GM21786 (cell line): ENCODE measurements around the gene NANOS1.

Experiments used
- ATAC-seq: cut with Tn5 transposase; IDR thresholded peaks from one replicate; pipeline ENCODE4 v1.9.1; 2021; ENCODE audit not compliant: unreplicated experiment

Gene NANOS1

DNA sequence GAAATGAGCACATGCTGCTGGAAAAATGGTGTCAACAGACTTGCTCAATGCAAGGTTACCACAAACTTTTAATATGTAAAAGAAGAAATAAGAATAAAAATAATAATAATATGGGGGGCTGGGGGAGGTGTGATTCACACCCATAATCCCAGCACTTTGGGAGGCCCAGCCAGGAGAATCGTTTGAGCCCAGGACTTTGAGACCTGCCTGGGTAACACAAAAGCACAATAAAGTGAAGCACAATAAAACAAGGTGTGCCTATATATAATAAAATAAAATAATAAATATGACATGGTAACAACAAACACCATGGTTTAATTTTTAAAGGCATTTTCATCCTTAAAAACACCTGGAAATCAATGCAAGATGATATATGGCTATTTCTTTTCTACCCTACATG lies 26.0 kb downstream of the NANOS1 start:
- ATAC-seq: no peak

DNA sequence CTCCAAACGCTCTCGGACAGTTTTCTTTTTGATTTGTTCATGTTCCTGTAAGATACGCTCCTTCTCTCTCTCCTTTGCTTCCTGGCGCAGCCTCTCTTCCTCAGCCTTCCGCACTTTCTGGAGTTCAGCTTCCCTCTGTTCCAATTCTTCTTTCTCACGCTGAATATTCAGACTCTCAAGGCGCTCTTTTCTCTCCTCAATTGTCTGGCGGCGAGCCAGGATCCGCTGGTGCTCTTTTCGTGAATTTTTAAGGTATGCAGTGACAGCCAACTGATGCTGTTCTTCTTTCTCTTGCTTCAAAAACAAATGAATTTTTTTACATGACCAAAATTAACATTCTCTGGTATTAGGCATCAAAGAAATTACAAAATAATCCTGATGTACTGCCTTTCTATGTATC lies 28.5 kb downstream of the NANOS1 start:
- no peak for ATAC-seq

- ATAC-seq: no peak
Observed at GRCh38 chr10:119059557-119059956, 30.0 kb downstream of the NANOS1 start.

DNA sequence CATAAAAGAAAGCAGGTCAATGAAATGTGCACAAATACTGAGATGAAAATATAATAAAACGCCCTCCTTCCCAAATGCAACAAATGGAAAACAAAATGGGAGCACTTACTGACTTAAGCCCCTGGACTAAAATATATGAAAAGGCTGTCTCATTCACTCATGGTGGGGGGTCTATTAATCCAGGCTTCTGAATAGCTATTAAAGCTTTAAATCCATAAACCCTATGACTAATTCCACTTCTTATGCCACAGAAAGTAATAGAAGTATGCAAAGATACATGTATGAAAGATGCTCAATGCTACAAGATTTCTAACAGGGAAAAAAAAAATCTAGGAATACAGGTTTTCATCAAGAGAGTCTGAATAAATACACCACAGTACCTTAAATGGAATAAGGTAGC lies 30.6 kb downstream of the NANOS1 start:
- ATAC-seq: no peak

DNA sequence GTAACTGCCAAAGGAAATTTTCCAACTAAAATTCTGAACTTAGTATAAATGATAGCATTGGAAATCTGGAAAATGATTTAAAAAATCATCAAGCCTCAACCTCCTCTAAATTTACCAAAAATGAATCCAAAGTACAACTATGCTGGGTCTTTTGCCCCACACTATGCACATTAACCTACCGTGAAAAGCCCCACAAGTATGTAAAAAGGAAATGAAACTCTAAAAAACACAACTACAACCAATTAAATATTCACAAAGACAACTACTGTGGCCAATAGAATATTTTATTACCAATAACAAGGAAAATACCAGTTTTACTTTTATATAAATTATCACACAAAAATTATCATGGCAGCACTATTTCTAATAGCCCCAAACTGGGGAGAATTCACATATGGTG lies 31.8 kb downstream of the NANOS1 start:
- peak; percentile 74 for ATAC-seq

DNA sequence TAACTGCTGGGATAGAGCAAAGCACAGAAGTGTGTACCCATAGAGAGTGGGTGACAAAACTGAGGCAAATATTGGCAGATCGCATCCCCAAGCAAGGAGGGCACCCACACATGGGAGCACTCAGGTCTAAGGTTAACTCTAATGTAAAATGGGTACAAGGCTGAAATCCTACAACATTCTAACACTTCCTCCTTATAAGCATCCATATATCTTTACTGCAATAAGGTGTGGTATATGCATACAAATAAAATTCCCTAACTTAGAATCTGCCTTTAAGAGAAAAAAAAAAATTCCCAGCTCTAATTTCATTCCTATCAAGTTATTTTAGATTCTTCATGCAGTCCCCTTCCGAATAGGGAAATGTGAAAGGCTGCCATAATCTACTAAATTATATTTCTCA lies 32.4 kb downstream of the NANOS1 start:
- peak; percentile 4 for ATAC-seq

DNA sequence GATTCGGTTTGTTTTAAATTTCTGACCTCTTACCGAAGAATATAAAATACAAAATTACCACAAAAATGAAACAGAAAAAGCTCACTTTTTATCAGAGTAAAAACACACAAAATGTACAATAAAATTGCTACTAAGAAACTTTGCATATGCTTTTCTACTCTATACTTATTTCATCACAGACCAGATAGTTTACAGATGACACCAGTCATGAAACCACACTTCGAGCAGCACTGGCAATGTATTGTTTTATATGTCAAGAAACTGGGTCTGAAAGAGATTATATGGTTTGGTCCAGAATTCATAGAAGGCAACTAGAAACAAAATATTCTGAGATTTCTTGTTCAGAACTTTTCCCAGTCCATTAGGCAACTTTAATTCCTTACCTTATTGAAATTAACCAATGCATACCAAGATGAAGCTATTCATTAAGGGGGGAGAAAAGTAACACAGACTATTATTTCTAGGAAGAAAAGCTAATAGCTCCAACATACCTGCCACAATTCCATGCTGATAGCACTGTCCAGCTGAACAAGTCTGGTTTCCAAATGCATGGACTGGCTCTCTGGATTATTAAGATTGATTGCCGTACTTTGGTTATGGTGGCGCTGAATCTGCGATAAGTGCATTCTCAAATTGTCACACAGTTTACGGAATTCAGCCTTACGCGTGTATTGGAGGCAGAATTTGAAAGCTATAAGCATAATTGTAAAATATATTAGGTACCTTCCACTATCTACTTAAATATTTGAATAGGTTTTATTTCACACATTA lies 41.1 kb downstream of the NANOS1 start:
- ATAC-seq: no peak

DNA sequence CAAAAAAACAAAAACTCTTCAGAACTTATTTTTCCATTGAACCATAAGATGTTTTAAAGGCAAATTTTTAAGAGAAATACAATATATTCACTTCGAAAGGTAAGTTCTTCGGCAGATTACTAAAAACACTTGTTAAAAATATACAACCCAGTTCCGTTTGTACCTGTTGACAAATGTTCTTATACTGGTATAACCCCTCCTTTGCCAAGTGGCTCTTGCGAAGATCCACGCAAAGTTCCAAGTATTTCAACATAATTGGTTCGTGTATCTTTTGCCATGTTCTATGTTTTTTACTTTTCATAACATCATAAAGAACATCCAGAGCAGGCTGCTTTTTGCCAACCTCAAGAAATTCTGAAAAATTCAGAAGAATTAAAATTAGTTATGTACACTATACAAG lies 44.1 kb downstream of the NANOS1 start:
- ATAC-seq: no peak

DNA sequence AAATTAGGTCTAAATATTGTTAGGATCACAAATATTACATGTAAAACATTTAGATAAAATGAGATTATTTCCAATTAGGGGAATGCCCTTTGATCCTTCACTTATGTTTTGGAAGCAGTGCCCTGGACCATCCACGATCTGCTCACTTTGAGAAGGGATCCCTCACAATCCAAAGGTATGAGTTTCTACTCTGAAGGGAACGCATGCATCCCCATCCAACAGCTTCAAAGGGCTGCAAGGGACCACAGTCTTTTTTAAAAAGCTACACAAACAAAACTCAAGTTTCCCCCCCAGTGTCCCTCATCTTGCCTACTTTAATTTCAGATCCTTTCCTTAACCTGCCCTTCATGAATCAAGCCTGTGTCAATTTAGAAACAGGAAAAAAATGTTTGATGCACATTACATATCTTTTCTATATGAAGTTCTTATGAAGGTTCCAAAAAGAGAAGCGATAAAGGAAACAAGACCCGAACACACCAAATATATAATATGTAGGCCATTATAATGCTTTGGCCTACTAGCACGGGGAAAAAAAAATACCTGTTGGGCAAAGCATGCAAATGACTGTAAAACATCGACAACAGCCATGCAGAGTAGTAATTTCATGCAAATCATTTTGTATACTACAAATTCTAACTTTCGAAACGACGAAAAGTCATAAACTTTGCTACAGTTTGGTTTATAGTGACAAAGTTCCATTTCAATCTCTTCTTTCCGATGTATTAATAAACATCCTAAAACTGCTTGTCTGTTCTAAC lies 49.1 kb downstream of the NANOS1 start:
- no peak for ATAC-seq

DNA sequence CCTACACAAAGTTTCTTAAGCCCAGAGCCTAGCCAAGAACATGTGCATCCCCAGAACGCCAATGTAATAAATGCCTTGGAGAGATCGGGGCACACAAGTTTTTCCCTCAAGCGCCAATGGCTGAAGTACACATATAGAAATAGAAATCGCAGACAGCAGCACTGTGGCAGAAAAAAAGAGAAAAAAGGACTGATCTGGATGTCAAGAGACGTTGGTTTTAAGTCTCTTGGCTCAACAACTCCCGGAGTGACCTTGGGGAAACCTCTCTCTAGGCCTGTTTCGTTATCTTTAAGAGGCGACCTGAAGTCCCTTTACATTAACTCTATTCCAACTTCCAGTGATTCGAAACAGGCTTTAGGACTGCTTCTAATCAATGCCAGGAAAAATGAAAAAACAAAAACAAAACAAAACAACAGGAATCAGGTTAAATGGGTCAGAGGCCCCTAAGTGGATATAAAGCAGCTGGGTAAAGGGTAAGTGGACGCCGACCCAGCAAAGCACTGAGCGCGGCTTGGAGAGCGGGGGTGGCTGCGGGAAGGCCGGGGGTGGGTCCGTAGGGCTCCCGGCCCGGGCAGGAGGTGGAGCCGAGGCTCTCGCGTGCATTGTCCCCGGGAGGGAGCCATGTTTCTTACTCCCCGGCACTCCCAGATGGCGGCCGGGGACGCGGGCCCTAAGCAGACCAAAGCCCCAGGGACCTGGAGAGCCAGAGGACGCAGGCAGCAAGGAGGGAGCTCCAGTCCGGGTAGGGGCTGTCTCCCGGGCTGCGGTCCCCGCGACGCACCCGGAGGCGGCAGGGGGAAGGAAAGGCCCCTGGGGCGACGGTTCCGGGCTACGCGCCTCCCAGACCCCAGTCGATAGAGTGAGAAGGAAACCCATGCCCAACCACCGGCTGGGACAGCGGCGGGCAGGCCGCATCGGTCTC lies 50.3 kb downstream of the NANOS1 start:
- ATAC-seq: peak; percentile 65

DNA sequence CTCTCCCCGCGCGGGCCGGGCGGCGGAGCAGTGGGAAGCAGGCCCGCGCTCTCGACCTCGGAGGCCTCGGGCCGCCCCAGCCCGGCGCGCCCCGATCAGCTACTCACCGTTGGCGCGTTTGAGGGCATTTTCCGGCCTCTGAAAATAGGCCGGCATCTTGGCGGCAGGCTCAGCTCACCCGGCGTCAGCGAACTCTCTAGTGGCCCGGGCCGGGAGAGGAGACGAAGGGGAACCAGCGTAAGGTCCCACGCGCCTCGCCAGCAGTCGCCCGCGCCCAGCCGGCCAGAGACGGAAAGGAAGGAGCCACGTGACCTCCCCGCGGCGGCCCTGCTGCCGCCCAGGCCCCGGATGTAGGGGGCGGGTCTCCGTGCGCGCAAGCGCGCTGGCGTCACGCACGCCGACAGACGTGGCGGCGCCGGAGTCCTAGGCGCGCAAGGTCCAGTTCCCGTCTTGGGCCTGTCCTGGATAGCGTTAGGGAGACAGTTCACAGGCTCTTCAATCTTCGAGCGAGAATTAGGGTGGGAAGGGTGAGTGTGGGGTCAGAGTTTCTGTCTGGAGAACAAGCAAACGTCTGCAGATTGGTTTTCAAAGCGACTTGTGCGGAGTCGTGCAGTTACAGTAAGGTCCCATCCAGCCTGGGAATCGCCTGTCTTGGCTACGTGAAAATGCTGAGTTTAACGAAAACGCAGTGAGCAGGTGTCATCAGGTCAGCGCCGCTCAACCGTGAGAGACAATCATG lies 51.2 kb downstream of the NANOS1 start, which contains the start of gene EIF3A:
Gene EIF3A (minus strand): TSS at position 297 of the 739 bp plus-strand sequence. CDS start 141 bp downstream, at position 156.
- ATAC-seq: peak; percentile 77
